NT2/D1 (cell line): ENCODE data around the gene CHD5.

Source experiments
- DNase-seq: peaks from one replicate; pipeline ENCODE4 v3.0.0-alpha.2; 2011; ENCODE audit warnings: low read depth, low spot score
- H3K27me3 ChIP-seq: 2 replicates; pipeline ENCODE4 v1.6.0; 2011; ENCODE audit warnings: mild to moderate bottlenecking; ENCODE audit not compliant: insufficient read length, insufficient read depth
- H3K36me3 ChIP-seq: 2 replicates; pipeline ENCODE4 v1.6.1; 2011; ENCODE audit warnings: mild to moderate bottlenecking, low read length, mixed read lengths; ENCODE audit not compliant: insufficient read depth, insufficient read length
- H3K4me1 ChIP-seq: 2 replicates; pipeline ENCODE4 v1.5.1; 2011; ENCODE audit not compliant: insufficient read depth, insufficient read length
- H3K4me3 ChIP-seq: 2 replicates; pipeline ENCODE4 v1.5.1; 2011; ENCODE audit warnings: low read depth; ENCODE audit not compliant: insufficient read length
- H3K9ac ChIP-seq: 2 replicates; pipeline ENCODE4 v1.6.0; 2011; ENCODE audit warnings: low read depth; ENCODE audit not compliant: insufficient read length
- H3K9me3 ChIP-seq: 2 replicates; pipeline ENCODE4 v1.5.1; 2011; ENCODE audit warnings: mild to moderate bottlenecking, low read length; ENCODE audit not compliant: insufficient read depth
- SUZ12 ChIP-seq: IDR thresholded peaks from 2 replicates; pipeline ENCODE4 v1.6.1; 2011; ENCODE audit not compliant: insufficient read length, insufficient read depth; ENCODE audit errors: extremely low read depth
- YY1 ChIP-seq: IDR thresholded peaks from 2 replicates; pipeline ENCODE4 v1.6.1; 2011; ENCODE audit not compliant: insufficient read length, insufficient read depth
- ZNF274 ChIP-seq: IDR thresholded peaks from 2 replicates; pipeline ENCODE4 v1.6.1; 2011; ENCODE audit warnings: mild to moderate bottlenecking, low read depth, low read length

Gene CHD5

GRCh38 chr1:6165441-6165985, 14.6 kb downstream of the CHD5 start:
- TF ChIP-seq ZNF274 = no peak
- no peak for TF ChIP-seq SUZ12
- no peak for TF ChIP-seq YY1
- H3K4me1 ChIP-seq = no peaks in the 10 kb centered on the region
- H3K27me3 ChIP-seq = no peaks in the 10 kb centered on the region
- DNase-seq = no peak
- H3K9ac ChIP-seq = no peak overlapping the region
- H3K36me3 ChIP-seq = no peaks in the 10 kb centered on the region
- H3K4me3 ChIP-seq = no peak overlapping the region
- no peaks in the 10 kb centered on the region for H3K9me3 ChIP-seq

- Histone ChIP-seq H3K36me3 (no peaks in the 10 kb centered on the region), H3K4me3 (no peak overlapping the region), H3K9ac (no peak overlapping the region), H3K27me3 (no peaks in the 10 kb centered on the region), H3K9me3 (no peaks in the 10 kb centered on the region), H3K4me1 (no peaks in the 10 kb centered on the region)
- DNase-seq = no peak
- no peak for TF ChIP-seq YY1
- TF ChIP-seq ZNF274 = no peak
- TF ChIP-seq SUZ12 = no peak
Measured at GRCh38 chr1:6165027-6165426, 15.1 kb downstream of the CHD5 start.

- H3K9ac ChIP-seq = no peak overlapping the region
- TF ChIP-seq YY1 = no peak
- TF ChIP-seq SUZ12 = no peak
- TF ChIP-seq ZNF274 = no peak
Measured at GRCh38 chr1:6163973-6164617, 16.0 kb downstream of the CHD5 start.

GRCh38 chr1:6163191-6163972, 16.7 kb downstream of the CHD5 start:
- Histone ChIP-seq H3K27me3 (no peaks in the 10 kb centered on the region), H3K9me3 (no peaks in the 10 kb centered on the region)
- no peak for DNase-seq

More at GRCh38 chr1:6163973-6164617, 16.0 kb downstream of the CHD5 start:
- Histone ChIP-seq H3K36me3 (no peaks in the 10 kb centered on the region), H3K9me3 (no peaks in the 10 kb centered on the region), H3K27me3 (no peaks in the 10 kb centered on the region), H3K4me1 (no peaks in the 10 kb centered on the region), H3K4me3 (no peak overlapping the region)
- no peak for DNase-seq

GRCh38 chr1:6162773-6163172, 17.3 kb downstream of the CHD5 start:
- H3K27me3 ChIP-seq = no peaks in the 10 kb centered on the region
- DNase-seq = no peak

More at GRCh38 chr1:6163191-6163972, 16.7 kb downstream of the CHD5 start:
- H3K4me1 ChIP-seq = no peaks in the 10 kb centered on the region
- H3K4me3 ChIP-seq = no peak overlapping the region
- no peaks in the 10 kb centered on the region for H3K36me3 ChIP-seq
- H3K9ac ChIP-seq = no peak overlapping the region
- no peak for TF ChIP-seq SUZ12
- no peak for TF ChIP-seq YY1
- no peak for TF ChIP-seq ZNF274

GRCh38 chr1:6162341-6162740, 17.8 kb downstream of the CHD5 start:
- no peak overlapping the region for H3K9ac ChIP-seq
- no peaks in the 10 kb centered on the region for H3K4me1 ChIP-seq
- no peaks in the 10 kb centered on the region for H3K27me3 ChIP-seq
- TF ChIP-seq YY1 (no peak), ZNF274 (no peak), SUZ12 (no peak)
- H3K36me3 ChIP-seq = no peaks in the 10 kb centered on the region
- DNase-seq = no peak
- H3K9me3 ChIP-seq = no peaks in the 10 kb centered on the region
- H3K4me3 ChIP-seq = no peak overlapping the region

More at GRCh38 chr1:6162773-6163172, 17.3 kb downstream of the CHD5 start:
- TF ChIP-seq SUZ12 (no peak), YY1 (no peak), ZNF274 (no peak)
- Histone ChIP-seq H3K9me3 (no peaks in the 10 kb centered on the region), H3K36me3 (no peaks in the 10 kb centered on the region), H3K4me3 (no peak overlapping the region), H3K4me1 (no peaks in the 10 kb centered on the region), H3K9ac (no peak overlapping the region)

- H3K36me3 ChIP-seq = no peaks in the 10 kb centered on the region
- no peaks in the 10 kb centered on the region for H3K27me3 ChIP-seq
- no peaks in the 10 kb centered on the region for H3K9me3 ChIP-seq
- H3K4me1 ChIP-seq = peaks cover 8% of the 10 kb centered on the region
- H3K9ac ChIP-seq = no peak overlapping the region
- H3K4me3 ChIP-seq = no peak overlapping the region
- no peak for TF ChIP-seq YY1
- no peak for TF ChIP-seq ZNF274
- TF ChIP-seq SUZ12 = no peak
- DNase-seq = no peak
Measured at GRCh38 chr1:6158181-6158580, 21.9 kb downstream of the CHD5 start.
